GM19467 (cell line): ENCODE data around the gene KCNG1.
"Not testable (repeated sequence)": the region's sequence is repeated elsewhere in the genome, so short reads cannot be mapped to it uniquely, and the experiment has no call there.

Experiments
- ATAC-seq: cut with Tn5 transposase; IDR thresholded peaks from one replicate; pipeline ENCODE4 v1.9.1; 2021; ENCODE audit warnings: mild to moderate bottlenecking, moderate library complexity; ENCODE audit not compliant: unreplicated experiment

KCNG1 gene

DNA sequence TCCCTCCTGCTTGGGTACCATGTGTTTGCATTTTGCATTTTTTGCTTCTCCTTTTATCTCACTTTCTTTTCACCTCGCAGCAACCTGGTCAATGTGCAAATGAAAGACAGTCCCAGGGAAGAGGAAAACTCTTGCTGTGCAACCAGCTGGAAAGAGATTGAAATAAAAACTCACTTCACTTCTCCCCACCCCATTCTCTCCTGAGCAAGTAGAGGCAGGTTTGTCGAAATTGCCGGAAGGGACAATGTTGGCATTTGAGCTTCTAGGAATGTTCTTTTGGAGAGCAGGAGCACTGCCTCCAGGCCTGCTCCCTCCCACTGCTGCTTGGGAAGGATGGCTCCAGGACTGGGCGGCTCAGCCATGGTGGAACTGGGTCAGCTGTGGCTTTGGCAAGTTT is 30.6 kb downstream of the KCNG1 start:
- ATAC-seq: no peak

DNA sequence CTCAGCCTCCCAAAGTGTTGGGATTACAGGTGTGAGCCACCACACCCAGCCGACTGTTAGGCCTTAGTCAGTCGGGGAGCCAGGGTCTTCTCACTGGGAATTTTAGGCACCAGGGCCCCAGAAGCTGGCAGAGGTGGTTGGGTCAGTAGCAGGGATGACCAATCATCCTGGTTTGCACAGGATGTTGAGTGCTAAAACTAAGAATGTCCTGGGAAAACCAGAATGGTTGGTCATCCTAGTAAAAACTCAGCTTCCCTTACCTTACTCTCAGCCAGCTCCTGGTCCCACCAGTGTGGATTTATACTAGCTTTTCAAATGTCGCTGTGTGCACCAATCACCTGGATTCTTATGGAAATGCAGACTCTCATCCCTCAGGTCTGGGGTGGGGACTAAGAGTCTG is 31.8 kb downstream of the KCNG1 start:
- ATAC-seq: no peak

DNA sequence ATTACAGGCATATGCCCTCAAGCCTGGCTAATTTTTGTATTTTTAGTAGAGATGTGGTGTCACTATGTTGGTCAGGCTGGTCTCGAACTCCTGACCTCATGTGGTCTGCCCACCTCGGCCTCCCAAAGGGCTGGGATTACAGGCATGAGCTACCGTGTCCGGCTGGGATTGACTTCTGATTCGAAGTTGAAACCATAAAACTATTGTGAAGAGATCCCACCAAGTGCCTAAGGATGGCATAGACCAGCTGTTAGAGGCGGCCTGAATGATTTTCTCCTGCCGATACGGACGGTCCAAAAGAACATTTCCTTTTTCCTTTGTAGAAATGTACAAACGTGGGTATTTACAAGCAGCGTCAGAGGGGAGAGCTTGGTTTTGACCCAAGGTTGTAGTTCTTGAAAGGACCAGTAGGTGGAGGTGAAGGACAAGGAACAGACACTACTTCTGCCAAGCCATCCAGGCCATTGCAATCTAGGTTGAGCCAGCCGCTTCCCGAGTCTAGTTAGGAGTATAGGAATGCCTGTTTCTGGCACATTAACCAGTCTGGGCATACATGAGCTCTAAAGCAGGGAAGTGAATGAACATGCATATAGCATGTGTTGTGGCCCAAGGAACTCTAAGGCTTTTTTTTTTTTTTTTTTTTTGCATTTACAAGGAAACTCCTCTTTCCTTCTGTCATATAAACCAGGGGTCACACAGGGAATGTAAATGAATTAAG is 35.3 kb downstream of the KCNG1 start:
- no peak for ATAC-seq

DNA sequence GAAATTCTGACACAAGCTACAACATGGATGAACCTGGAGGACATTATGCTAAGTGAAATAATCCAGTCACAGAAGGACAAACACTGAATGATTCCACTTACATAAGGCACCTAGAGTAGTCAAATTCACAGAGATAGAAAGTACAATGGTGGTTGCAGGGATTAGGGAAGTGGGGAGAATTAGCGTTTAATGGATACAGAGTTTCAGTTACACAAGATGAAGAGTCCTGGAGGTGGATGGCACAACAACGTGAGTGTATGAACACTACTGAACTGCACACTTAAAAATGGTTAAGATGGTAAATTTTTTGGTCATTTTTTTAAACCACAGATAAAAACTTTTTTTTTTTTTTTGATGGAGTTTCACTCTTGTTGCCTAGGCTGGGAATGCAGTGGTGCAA is 39.6 kb downstream of the KCNG1 start:
- no peak for ATAC-seq

DNA sequence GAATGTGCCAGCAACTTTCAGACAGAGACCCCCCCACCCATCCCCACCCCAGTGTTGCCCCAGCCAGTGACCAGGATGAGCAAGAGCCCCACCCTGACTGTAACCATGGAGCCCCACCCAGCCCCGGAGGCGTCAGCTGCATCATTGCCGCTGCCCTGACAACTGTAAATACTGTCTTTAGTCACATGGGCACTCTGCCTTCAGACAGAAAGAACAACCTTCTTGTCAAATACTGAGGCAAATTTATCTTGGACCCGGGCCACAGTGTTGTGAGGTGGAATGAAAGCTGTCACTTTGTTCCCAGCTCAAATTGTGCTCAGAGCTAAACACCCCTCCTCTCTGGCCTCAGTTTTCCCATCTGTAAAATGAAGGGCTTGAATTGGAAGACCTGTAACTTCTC is 40.5 kb downstream of the KCNG1 start:
- no peak for ATAC-seq

DNA sequence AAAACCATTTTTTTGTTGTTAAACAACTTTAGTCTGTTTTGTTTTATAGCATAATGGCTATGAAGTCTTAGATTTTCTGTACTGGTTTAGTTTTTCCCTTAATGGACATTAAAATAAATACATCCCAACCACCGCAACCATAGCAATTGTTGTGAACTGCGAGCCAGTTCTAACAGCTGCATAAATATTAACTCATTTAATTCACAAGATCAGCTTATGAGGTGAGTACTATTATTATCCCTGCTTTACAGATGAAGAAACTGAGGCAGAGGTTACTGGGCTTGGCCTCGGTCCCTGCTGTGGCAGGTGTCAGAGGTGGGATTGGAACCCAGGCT is 41.2 kb downstream of the KCNG1 start:
- ATAC-seq: no peak

DNA sequence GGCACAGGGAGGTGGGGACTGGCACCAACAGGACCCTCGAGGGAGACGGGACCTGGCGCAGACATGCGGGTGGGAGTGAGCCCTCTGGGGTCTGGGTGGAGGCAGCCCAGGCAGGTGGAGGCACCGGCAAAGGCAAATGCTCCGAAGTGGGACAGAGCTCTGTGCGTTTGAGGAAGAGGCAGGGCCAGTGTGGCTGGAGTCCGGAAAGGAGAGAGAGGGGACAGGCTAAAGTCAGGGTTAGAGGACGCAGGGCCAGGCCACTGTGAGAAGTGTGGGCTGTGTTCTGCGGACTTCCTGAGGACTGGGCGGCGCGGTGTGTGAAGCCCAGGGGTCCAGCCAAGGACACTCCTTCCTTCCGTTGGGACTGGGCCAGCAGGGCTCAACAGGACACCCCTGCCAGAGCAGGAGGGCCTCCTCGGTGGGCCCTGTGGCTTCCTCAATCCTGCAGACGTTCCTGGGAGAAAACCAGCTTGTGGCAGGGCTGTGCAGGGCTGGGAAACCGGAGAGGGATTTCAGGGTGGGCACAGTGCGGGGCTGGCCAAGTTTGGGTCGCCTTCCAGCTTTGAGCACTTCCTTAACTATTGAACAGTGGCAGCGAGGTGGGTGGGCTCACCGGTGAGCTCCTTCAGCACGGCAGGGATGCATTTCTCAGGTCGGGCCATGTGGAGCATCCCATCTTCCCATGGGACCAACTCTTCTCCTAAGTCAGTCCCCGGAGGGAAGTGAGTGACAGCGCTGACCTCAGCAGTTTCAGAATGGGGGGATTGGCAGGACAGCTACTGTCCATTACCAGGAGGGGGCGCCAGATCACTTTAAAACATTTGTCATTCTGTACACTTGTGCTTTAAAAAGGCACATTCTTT is 41.8 kb downstream of the KCNG1 start:
- ATAC-seq: no peak

DNA sequence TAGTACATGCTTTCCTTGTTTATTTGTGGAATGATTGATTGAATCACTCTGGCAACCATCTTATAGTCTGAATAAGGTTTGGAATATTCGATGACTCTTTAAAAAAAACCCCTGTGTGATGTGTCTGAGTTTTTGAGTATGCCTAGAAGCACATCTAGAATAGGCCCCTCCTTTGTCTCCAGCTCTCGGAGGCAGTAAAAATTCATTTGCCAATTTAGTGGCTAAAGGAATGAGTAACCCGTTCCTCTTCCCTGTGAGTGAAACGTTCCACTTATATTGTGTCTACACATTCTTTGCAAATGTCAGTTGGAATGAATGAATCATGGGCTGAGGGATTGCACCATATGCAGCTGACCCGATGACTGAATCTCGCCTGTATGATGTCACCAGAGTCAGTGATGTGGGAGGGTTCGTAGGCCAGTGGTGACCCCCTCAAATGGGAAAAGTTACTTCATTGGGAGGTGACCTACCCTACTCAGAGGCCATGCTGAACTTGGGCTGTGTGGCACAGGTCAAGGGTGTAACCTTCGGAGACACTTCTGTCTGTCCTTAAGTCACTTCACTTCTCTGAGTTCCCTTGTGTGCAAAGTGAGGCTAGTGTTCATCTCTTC is 42.7 kb downstream of the KCNG1 start:
- ATAC-seq: no peak

DNA sequence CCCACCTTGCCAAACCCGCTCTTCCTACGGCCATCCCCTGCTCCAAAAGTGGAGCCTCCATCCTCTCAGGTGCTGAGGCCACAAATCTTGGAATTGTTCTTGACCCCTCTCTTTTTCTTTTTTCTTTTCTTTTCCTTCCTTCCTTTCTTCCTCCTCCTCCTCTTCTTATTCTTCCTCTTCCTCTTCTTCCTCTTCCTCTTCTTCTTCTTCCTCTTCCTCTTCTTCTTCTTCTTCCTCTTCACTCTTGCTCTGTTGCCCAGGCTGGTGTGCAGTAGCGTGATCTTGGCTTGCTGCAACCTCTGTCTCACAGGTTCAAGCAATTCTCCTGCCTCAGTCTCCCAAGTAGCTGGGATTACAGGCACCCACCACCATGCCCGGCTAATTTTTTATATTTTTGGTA is 44.4 kb downstream of the KCNG1 start:
- not testable (repeated sequence) for ATAC-seq

DNA sequence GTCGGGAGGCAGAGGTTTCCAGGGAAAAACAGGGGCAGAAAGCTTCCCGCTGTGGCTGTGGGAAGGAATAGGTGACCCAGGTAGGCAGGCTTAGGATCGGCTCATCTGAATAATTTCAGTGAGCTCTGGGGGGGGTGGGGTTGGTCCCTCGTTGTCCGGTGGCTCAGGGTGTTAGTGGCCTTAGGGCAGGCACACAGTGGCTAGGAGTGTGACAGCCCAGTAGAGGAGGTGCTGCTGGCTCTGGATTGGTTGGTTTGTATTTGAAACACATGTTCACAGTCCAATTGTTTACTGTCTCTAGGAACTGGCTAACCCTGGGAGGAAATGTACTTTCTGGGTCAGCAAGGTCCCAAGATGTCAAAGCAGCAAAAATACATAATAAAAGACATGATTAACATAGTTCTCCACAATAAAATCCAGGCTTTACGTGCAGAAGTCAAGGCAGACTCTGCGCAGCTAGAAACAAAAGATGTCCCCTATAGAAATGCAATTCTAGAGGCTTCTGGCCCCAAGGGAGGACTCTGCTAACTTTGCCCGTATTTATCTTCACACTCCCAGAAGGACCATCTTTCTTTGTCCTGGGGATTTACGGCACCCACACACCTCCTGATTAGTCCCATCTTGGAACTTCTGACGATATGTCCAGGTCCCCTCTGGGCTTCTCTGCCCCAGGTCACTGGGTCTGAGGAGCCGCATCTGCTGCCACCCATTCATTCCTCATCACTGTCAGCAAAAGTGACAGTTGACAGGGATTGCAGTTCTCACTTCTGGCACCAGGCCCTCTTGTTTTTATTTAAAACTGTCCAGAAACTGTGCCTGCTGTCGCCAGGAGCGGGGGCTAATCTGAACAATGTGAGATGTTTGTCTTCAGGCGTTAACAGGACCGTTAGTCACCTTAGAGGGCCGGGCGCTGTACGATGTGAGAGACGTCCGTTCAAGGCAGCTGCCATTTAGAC is 45.6 kb downstream of the KCNG1 start:
- no peak for ATAC-seq

DNA sequence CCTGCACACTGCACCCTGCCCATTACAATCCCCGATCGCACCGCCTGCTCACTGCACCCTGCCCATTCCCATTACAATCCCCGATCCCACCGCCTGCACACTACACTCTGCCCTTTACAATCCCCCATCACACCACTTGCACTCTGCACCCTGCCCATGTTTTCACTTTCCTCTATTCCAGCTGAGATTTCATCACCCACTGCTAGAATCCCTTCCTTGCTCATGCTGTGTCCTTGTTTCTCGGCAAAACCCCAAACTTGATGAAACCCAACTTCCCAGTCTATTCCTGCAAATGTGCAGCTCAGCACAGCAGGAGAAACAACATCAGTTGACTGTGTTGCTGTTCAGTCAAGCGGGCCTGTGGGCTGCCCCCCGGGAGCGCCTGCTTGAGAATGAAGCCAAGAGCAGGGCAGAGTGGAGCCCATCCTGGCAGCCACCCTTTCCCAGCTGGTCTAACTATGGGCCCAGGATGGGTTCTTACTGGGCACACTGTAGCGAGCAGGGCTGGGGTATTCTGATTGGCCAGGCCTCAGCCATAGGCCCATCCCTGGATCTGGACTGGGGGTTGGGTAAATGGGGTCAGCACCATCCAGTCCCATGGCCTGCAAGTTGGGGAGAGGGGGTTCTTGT is 47.1 kb downstream of the KCNG1 start:
- no peak for ATAC-seq

DNA sequence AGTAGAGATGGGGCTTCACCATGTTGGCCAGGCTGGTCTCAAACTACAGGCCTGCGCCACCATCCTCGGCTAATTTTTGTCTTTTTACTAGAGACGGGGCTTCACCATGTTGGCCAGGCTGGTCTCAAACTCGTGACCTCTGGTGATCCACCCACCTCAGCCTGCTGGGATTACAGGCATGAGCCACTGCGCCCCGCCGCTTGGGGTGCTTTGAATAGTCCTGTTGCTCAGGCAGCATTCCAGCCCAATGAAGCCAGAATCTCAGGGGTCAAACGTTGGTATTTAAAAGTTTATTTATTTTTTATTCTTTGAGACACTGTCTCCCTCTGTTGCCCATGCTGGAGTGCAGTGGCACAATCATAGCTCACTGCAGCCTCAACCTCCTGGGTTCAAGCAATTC is 53.0 kb downstream of the KCNG1 start:
- no peak for ATAC-seq

DNA sequence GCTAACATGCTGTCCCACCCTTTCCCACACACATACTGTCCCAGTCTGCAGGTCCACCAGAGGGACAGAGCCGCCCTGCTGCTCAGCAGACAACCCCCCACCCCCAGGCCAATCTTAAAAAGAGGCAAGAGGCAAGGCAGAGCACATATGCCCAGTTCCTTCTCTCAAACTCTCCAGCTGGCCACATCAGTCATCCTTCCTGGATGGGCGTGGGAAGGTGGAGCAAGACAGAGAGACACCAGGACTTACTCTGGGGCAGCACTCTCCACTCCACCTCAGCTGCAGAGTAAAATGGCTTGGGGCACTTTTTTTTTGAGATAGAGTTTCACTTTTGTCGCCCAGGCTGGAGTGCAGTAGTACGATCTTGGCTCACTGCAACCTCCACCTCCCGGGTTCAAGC is 53.5 kb downstream of the KCNG1 start:
- no peak for ATAC-seq

DNA sequence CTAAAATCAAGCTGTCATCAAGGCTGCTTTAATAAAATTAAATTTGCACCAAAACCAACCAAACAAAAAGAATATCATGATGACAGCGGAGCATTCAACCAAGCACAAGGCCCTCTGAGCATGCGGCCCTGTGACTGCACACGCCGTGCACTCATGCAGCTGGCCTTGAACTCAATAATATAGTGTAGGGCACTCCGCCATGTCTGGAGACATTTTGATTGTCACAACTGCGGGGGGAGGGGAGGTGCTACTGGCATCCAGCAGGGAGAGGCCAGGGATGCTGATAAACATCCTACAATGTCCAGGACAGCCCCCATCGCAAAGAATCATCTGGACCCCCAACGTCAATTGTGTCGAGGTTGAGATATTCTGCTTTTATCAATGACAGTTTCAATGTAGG is 54.6 kb downstream of the KCNG1 start:
- no peak for ATAC-seq

DNA sequence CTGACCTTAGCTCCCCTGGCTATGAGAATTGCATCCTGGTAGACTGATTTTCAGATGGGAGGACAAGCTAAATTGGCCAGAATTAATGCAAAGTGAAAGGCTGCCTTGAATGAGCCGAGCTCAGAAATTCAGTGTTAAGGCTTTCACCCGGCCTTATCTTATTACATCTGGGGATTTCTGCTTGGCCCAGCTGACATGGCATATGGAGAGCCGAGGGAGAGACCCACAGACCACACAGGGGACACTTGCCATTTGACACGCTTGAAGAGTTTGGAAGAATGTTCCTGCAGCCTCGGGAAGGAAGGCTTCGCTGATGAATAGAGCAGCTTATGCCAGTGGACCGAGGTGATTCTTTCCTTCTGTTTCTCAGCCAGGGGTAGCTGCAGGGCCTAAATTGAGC is 55.3 kb downstream of the KCNG1 start:
- no peak for ATAC-seq

DNA sequence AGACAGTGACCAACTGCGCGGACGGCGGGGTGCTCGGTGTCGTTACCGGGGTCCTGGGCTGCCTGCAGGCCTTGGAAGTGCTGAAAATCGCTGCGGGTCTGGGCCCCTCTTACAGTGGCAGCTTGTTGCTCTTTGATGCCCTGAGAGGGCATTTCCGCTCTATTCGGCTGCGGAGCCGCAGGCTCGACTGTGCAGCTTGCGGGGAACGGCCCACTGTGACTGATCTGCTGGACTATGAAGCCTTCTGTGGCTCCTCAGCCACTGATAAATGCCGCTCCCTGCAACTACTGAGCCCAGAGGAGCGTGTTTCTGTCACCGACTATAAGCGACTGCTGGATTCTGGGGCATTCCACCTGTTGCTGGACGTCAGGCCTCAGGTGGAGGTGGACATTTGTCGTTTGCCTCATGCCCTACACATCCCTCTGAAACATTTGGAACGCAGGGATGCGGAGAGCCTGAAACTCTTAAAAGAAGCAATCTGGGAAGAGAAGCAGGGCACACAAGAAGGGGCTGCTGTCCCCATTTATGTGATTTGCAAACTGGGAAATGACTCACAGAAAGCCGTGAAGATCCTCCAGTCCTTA is 63.3 kb downstream of the KCNG1 start:
- no peak for ATAC-seq

DNA sequence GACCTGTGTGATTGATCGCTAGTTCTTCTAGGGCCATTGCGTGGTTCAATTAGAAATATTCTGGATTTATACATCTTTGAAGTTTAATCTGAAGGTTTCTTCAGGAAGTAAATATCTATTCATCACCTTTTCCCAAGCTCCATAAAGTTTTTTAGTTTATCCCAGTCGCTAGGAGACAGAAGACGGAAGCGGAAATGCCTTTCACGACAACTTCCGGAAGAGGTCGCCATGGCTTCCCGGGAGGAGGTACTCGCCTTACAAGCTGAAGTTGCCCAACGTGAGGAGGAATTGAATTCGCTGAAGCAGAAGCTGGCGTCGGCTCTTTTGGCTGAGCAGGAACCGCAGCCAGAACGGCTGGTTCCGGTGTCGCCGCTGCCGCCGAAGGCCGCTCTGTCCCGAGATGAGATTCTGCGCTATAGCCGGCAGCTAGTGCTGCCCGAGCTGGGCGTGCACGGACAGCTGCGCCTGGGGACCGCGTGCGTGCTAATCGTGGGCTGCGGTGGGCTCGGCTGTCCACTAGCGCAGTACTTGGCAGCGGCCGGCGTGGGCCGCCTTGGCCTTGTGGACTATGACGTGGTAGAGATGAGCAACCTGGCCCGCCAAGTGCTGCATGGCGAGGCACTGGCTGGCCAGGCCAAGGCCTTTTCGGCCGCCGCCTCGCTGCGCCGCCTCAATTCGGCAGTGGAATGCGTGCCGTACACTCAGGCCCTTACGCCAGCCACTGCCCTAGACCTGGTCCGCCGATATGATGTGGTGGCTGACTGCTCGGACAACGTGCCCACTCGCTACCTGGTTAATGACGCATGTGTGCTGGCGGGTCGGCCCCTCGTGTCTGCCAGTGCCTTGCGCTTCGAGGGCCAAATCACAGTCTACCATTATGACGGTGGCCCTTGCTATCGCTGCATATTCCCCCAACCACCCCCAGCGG is 64.0 kb downstream of the KCNG1 start, which contains the start of gene MOCS3:
MOCS3 (plus strand) TSS at position 204 of the 928 bp plus-strand sequence; CDS start at position 229, 25 bp downstream.
- peak; percentile 75 for ATAC-seq

DNA sequence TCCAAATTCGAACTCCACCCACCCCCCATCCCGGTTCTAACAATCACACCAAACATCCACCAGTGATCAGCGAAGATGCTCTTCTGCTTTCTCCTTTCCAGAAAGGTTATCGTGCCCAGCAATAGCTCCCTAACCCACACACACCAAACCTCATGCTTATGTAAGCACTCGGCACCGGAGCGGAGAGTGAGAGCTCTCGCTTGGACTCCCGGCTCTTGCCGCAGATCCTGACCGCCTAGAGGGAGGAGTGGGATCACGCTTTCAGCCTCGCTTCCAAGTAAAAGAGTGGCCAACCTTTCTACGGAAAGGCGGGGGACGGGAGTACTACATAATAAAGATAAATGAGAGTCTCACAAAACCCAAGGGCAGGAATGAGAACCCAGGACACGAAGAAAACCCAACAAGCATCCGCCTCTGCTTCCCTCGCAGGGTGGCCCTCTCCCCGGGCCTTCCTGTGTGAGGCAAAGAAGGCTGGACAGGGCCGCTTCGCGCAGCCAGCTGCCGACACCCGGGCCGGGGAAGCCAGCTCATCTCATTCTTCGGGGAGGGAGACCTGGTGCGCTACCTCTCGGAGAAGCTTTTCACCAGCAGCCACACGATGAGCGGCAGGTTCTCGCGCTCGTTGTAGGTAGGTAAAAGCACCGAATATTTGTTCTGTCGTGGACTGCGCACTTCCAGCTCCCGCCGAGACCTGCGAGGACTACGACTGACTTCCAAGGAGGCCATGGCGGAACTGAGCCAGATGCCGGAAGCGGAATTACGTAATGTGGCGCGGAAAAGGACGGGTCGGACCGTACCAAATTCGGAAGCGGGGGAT is 64.9 kb downstream of the KCNG1 start, which contains the start of gene DPM1:
DPM1 (minus strand) TSS at position 735 of the 817 bp plus-strand sequence; CDS start at position 726, 9 bp downstream.
- peak; percentile 67 for ATAC-seq
